A673 (cell line): ENCODE measurements around the gene INPP4A. TPM values are rescaled to one million over a fixed set of nuclear protein-coding genes. Genes with fewer than 3 reads are reported as not detected.
A peak's percentile ranks its signal among the peaks of the same experiment; 100 is the strongest.

Experiments used
- BruUV-seq: library from RNA; stranded (reverse); fragments of 400-500 nt; replicated peaks from 2 replicates; lab custom pipeline; 2021; lab: Mats Ljungman, UMichigan
- CTCF ChIA-PET: fragments of 300-600 bp; sonication (Branson Sonifier 250); formaldehyde crosslinking; loops from one replicate; lab custom pipeline; 2022; ENCODE audit warnings: antibody characterized with exemption; lab: Charles Lee
- POLR2A ChIA-PET: fragments of 300-600 bp; sonication (Branson Sonifier 250); formaldehyde crosslinking; loops from one replicate; lab custom pipeline; 2022; ENCODE audit warnings: antibody characterized with exemption; ENCODE audit not compliant: low non-redundant PET; lab: Charles Lee
- DNase-seq: peaks from one replicate; pipeline ENCODE4 v3.0.0-alpha.2; 2015; ENCODE audit warnings: low spot score
- H3K27ac ChIP-seq: fragments of 200-600 bp; sonication (generic); 2 replicates; pipeline ENCODE4 v1.5.1; 2016; ENCODE audit warnings: mixed run types, low read depth, mild to moderate bottlenecking, mixed read lengths, antibody characterized with exemption, low read length; ENCODE audit not compliant: poor library complexity, severe bottlenecking
- H3K27me3 ChIP-seq: fragments of 200-600 bp; sonication (generic); replicated peaks from 2 replicates; pipeline ENCODE4 v1.6.1; 2017; ENCODE audit warnings: mixed run types, low read depth, mild to moderate bottlenecking, mixed read lengths, antibody characterized with exemption, low read length; ENCODE audit not compliant: insufficient read depth, poor library complexity
- H3K36me3 ChIP-seq: fragments of 200-600 bp; sonication (generic); 2 replicates; pipeline ENCODE4 v1.6.1; 2016; ENCODE audit warnings: mixed run types, mild to moderate bottlenecking, mixed read lengths, antibody characterized with exemption, low read length; ENCODE audit not compliant: insufficient read depth, poor library complexity, severe bottlenecking
- H3K4me1 ChIP-seq: fragments of 200-600 bp; sonication (generic); 2 replicates; pipeline ENCODE4 v1.6.1; 2017; ENCODE audit warnings: mixed run types, mild to moderate bottlenecking, mixed read lengths, antibody characterized with exemption, low read length; ENCODE audit not compliant: insufficient read depth, poor library complexity, severe bottlenecking
- H3K4me3 ChIP-seq: fragments of 200-600 bp; sonication (generic); 2 replicates; pipeline ENCODE4 v1.5.1; 2016; ENCODE audit warnings: low read depth, mixed run types, mild to moderate bottlenecking, mixed read lengths, low read length; ENCODE audit not compliant: poor library complexity, severe bottlenecking
- H3K9me3 ChIP-seq: fragments of 200-600 bp; sonication (generic); 2 replicates; pipeline ENCODE4 v1.6.1; 2016; ENCODE audit warnings: mixed run types, low read depth, mild to moderate bottlenecking, mixed read lengths, antibody characterized with exemption, low read length; ENCODE audit not compliant: poor library complexity, severe bottlenecking
- CTCF ChIP-seq: fragments of 300-800, 200-600 bp; sonication (generic); conservative IDR thresholded peaks from 2 replicates; pipeline ENCODE4 v1.5.1; 2017; ENCODE audit warnings: low read depth, mild to moderate bottlenecking, antibody characterized with exemption, low read length, moderate library complexity, mixed read lengths
- EZH2 ChIP-seq: fragments of 200-600 bp; sonication (generic); IDR thresholded peaks from 2 replicates; pipeline ENCODE4 v1.6.1; 2017; ENCODE audit warnings: borderline replicate concordance, low read depth, mild to moderate bottlenecking, mixed read lengths, antibody characterized with exemption, low read length; ENCODE audit not compliant: poor library complexity, severe bottlenecking
- intact Hi-C: fragments of 100-400 bp; cut with micrococcal nuclease; formaldehyde crosslinking; loops from one replicate; pipeline ENCODE4 v1.10.0; 2022; ENCODE audit not compliant: unreplicated experiment
- total RNA-seq: library from RNA; stranded (reverse); gene quantifications from 2 replicates; pipeline ENCODE4 v1.2.3, GENCODE V29; 2021

Gene INPP4A
- total RNA-seq, 1 experiment from 2014 or later, result 33.5 TPM

GRCh38 chr2:98560256-98560771, 115.7 kb downstream of the INPP4A start:
- H3K27me3 ChIP-seq, result no peaks in the 10 kb centered on the region
- H3K27ac ChIP-seq, result no peak overlapping the region
- intact Hi-C loops, result no loop called here
- BruUV-seq, result no TSS peak
- POLR2A ChIA-PET, result no interaction called here
- H3K36me3 ChIP-seq, result peaks cover 3% of the 10 kb centered on the region
- H3K4me3 ChIP-seq, result no peak overlapping the region
- TF ChIP-seq CTCF (no peak), EZH2 (no peak)
- CTCF ChIA-PET, result no interaction called here
- no peaks in the 10 kb centered on the region for H3K4me1 ChIP-seq
- no peaks in the 10 kb centered on the region for H3K9me3 ChIP-seq
- peak; percentile 18 for DNase-seq

DNA sequence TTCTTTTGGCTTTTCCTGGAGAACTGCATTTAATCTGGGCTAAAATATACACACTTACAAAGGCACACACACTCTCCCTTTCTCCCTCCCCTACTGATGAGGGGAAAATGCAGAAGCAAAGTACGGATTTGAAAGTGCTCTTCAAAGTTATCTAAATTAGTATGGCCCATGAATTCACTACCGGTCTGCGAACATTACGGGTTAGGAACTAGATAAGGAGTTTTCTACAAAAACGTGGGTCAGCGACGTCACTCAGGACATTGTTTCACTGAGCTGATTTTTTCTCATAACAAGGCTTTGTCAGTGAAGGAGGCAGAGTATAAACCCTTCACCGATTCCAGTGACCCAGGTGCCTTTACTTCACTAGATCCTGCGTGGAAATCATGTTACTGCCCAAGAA, 116.4 kb downstream of the INPP4A start:
- TF ChIP-seq EZH2 (no peak), CTCF (no peak)
- H3K27ac ChIP-seq, result no peak overlapping the region
- intact Hi-C loops, result no loop called here
- CTCF ChIA-PET, result no interaction called here
- no peaks in the 10 kb centered on the region for H3K4me1 ChIP-seq
- H3K9me3 ChIP-seq, result no peaks in the 10 kb centered on the region
- H3K36me3 ChIP-seq, result peaks cover 8% of the 10 kb centered on the region
- no peak overlapping the region for H3K4me3 ChIP-seq
- DNase-seq, result no peak
- H3K27me3 ChIP-seq, result no peaks in the 10 kb centered on the region
- BruUV-seq, result no TSS peak
- POLR2A ChIA-PET, result no interaction called here

- no peak for TF ChIP-seq EZH2
- TF ChIP-seq CTCF, result no peak
- Histone ChIP-seq H3K9me3 (no peaks in the 10 kb centered on the region), H3K27ac (no peak overlapping the region), H3K4me1 (no peaks in the 10 kb centered on the region), H3K27me3 (no peaks in the 10 kb centered on the region), H3K36me3 (peaks cover 10% of the 10 kb centered on the region), H3K4me3 (no peak overlapping the region)
- ChIA-PET CTCF (no interaction called here), POLR2A (no interaction called here)
- intact Hi-C loops, result no loop called here
- DNase-seq, result no peak
- no TSS peak for BruUV-seq
These were observed 117.4 kb downstream of the INPP4A start for GRCh38 chr2:98561902-98562695.
